ENCODE results near the gene OR6N1.

Gene OR6N1

DNA sequence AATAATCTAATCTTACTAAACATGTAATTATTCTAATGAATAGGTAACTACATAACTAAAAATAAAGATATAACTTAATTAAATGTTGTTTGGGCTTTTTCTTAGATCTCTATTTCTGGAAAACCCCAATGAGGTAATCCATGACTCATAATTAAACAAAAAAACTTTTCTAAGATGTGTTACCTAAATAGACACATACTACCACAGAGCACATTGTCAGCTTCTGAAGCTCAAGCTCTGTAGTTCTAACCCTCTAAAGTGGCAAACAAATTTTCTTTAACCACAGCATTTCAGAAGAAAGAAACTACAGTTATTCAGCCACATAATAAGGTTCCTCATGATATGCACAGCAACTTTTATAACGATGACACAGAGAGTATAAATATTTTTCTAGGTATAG lies 55.7 kb downstream of the OR6N1 start:
- TF ChIP-seq, protein P1, sequence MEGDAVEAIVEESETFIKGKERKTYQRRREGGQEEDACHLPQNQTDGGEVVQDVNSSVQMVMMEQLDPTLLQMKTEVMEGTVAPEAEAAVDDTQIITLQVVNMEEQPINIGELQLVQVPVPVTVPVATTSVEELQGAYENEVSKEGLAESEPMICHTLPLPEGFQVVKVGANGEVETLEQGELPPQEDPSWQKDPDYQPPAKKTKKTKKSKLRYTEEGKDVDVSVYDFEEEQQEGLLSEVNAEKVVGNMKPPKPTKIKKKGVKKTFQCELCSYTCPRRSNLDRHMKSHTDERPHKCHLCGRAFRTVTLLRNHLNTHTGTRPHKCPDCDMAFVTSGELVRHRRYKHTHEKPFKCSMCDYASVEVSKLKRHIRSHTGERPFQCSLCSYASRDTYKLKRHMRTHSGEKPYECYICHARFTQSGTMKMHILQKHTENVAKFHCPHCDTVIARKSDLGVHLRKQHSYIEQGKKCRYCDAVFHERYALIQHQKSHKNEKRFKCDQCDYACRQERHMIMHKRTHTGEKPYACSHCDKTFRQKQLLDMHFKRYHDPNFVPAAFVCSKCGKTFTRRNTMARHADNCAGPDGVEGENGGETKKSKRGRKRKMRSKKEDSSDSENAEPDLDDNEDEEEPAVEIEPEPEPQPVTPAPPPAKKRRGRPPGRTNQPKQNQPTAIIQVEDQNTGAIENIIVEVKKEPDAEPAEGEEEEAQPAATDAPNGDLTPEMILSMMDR (IDR thresholded peaks at IDR 0.05): no peak

DNA sequence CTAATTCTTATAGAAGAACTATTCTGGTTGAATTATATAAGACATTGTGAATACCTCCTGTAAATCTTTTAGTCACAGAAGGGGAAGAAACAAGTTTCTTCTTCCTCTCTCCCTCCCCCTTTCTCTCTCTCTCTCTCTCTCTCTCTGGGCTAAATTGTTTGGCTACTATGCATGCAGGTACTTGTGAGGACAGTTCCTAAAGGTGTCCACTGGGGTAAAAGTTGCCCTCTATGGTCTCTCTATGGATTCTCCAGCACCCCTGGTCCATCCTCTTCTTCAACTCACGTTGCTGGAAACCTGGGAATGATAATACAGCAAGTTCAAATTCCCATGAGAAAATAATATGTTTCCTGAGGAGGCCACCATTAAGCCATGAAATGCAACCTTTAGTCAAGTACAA lies 57.2 kb downstream of the OR6N1 start:
- TF ChIP-seq, protein P1 (IDR thresholded peaks at IDR 0.05): no peak
